Mesenteric fat pad (tissue), 1 donor: Measurements from ENCODE around the gene ACAA2. TPM values are rescaled to one million over a fixed set of nuclear protein-coding genes. Genes with fewer than 3 reads are reported as not detected.
"Not testable (repeated sequence)": the region's sequence is repeated elsewhere in the genome, so short reads cannot be mapped to it uniquely, and the experiment has no call there.

ENCODE experiments used
- DNase-seq: peaks from one replicate; pipeline ENCODE4 v3.0.0-alpha.2; 2020; ENCODE audit warnings: low spot score
- total RNA-seq: library from RNA; stranded (reverse); fragmentation: NEBNext Ultra II Directional; extraction: Animal tissue kit (Norgen Biotek cat#: 25700); gene quantifications from one replicate; pipeline ENCODE4 v1.2.1, GENCODE V29; 2021
- donor health status: DM: yes; HTN: yes; CAD: no.

Gene ACAA2
- total RNA-seq, 1 donor from 2014 or later: 178 TPM

- no peak for DNase-seq
These were observed 339 bp downstream of the ACAA2 start for GRCh38 chr18:49813069-49813318.

DNA sequence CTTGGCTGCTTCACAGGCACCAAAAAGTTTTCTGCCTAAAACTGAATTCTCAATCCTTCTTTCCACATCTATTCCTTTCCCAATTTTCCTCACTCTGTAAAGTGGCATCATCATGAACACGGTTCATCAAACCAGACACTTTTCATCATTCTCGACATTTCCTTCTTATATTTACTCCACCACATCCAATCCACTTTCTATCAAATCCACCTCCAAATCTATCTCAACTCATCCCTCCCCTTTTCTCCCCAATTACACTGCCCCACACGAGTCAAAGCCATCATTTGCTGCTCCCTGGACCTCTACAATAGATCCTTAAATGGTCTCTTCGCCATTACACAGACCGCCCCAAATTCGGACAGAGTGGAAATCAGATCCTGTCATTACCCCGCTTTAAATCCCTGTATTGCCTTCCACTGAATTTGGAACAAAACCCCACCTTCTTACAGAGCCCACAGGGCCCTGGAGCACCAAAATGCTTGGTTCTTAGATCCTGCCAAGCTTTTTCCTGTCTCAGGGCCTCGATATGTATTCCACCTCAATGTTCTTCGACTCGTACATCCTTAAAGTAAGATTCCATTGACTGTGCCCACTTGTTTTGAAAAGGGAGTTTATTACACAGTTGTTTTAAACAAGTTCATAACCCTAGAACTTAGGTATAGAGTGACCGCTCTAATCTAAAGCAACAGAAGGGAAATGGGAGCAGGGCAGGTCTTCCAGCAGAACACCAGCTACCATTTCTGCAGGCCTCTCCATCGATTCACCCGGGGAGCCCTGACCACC, 856 bp downstream of the ACAA2 start:
- DNase-seq: no peak

GRCh38 chr18:49811151-49811938, 2.0 kb downstream of the ACAA2 start:
- DNase-seq: no peak

- DNase-seq: not testable (repeated sequence)
These were observed 4.7 kb downstream of the ACAA2 start for GRCh38 chr18:49808553-49809191.

GRCh38 chr18:49804096-49804495, 9.2 kb downstream of the ACAA2 start:
- no peak for DNase-seq

- no peak for DNase-seq
These were observed 10.7 kb downstream of the ACAA2 start for GRCh38 chr18:49802623-49803022.

GRCh38 chr18:49800491-49800890, 12.8 kb downstream of the ACAA2 start:
- not testable (repeated sequence) for DNase-seq

DNA sequence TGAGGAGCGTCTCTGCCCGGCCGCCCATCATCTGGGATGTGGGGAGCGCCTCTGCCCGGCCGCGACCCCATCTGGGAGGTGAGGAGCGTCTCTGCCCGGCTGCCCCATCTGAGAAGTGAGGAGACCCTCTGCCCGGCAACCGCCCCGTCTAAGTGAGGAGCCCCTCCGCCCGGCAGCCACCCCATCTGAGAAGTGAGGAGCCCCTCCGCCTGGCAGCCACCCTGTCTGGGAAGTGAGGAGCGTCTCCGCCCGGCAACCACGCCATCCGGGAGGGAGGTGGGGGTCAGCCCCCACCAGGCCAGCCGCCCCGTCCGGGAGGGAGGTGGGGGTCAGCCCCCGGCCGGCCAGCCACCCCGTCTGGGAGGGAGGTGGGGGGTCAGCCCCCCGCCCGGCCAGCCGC, 13.5 kb downstream of the ACAA2 start:
- DNase-seq: not testable (repeated sequence)

DNA sequence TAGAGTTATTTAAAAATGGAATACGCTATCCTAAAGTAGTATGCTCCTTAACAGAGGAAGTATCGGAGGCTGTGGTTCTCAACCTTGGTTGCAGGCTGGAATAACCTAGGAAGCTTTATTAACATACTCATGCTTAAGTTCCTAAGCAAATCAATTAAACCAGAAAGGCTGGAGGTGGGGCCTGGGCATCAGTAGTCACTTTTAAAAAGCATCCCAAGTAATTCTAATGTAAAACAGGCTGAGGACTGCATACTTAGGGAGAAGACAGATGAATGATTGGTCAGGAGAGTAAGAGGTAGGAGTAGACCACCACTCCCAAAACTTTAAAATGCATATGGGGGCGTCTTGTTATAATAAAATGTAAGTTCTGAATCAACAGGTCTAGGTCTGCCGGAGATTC, 15.3 kb downstream of the ACAA2 start:
- no peak for DNase-seq

- DNase-seq: no peak
These were observed 17.5 kb downstream of the ACAA2 start for GRCh38 chr18:49795612-49796552.

GRCh38 chr18:49794743-49795142, 18.6 kb downstream of the ACAA2 start:
- no peak for DNase-seq

DNA sequence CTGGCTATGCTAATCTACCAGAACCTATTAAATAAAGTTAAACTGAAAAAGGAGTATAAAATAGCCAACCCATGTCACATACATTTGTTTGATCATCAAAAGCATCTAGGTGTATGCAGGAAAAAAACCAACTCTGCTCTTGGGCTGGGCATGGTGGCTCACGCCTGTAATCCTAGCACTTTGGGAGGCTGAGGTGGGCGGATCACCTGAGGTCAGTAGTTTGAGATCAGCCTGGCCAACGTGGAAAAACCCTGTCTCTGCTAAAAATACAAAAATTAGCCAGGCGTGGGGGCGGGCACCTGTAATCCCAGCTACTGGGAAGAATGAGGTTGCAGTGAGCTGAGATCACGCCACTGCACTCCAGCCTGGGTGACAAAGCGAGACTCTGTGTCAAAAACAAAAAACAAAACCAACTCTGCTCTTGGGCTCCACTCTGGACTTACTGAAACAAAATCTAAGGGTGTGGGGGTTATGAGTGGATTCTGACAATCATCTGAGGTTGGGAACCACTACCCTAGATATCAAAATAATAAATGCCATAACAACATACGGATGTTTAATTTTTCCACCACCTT, 23.7 kb downstream of the ACAA2 start:
- not testable (repeated sequence) for DNase-seq

DNA sequence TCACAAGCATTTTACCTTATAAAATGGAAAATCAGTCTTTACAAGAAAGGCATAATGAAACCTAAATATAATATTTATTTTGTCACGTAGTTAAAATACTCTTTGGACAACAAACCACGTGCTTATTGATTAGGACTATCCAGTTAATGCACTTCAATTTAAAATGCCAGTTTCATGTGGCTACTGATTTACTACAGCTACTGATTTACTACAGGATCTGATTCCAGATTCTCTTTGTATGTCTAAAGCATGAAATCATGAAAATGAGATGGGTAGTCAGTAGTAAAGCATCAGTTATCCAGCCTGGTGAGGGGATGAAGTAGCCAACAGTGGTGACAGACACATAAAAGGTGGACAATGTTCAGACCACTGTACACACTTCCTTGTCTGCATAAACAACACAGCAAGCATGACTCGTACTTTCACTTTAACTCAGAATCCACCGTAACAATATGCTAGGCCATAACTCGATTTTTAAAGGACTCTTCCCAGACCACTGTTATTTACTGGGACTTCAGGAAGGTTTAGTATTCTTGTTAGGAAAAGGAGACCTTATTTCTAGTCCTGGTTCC, 24.9 kb downstream of the ACAA2 start:
- no peak for DNase-seq

DNA sequence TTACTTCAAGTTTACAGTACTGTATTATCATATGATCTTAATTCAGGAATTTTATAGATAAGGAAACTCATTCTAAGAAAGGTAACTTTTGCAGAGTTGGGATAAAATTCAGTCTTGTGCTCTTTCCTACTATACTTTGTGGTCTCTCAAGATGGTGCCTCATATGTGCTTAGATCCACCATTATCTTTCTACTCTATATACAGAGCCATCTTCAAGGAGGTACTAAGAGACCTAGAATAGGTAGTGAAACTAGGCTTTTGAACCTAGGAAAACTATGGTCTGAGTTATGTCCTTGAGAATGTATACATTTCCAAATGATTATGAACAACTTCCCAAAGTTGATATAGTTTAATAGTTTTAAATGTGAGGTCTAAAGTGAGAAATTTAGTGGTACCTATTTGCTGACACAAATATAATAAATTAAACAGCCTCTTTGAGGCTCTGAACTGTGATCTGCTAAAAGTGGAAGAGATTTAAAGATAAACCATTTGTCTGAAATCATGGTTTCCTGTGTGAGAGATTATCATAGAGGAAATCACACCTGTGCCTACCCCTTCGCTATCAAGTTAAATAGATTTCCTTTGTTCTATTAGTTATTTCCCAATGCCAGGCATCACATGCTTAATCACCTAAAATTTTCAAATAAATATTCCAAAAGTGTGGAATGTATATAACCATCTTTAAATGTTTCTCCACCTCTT, 27.2 kb downstream of the ACAA2 start:
- DNase-seq: no peak

- DNase-seq: no peak
These were observed 28.7 kb downstream of the ACAA2 start for GRCh38 chr18:49784427-49785185.

DNA sequence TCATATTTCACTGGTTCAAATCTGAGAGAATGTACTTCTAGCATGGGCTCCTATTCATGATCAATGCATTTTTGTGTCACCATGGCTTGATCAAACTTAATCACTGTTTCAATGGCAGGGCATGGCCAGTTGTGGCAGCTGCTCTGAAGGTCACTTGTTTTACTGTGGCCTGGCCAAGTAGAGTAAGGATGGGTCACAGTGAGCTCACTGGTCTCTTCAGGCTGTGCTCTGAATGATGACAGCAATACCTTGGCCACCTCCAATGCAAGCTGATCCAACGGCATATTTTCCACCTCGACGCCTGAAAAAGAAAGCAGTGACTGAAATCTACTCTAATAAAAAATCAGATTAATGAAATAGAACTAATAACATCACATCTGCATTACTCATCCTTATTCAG, 29.7 kb downstream of the ACAA2 start:
- DNase-seq: not testable (repeated sequence)

- no peak for DNase-seq
These were observed 34.4 kb downstream of the ACAA2 start for GRCh38 chr18:49778826-49779465.

- DNase-seq: no peak
These were observed 44.1 kb downstream of the ACAA2 start for GRCh38 chr18:49769047-49769728.
